ENCODE results near the gene PLP2. TPM values are rescaled to one million over a fixed set of nuclear protein-coding genes. Genes with fewer than 3 reads are reported as not detected.
A peak's percentile ranks its signal among the peaks of the same experiment; 100 is the strongest.
"Not testable (repeated sequence)": the region's sequence is repeated elsewhere in the genome, so short reads cannot be mapped to it uniquely, and the experiment has no call there.

PLP2 gene, protein sequence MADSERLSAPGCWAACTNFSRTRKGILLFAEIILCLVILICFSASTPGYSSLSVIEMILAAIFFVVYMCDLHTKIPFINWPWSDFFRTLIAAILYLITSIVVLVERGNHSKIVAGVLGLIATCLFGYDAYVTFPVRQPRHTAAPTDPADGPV
- 10 to 100 TPM; 29.3 to 69.7 (median 34.8) TPM for total RNA-seq
- 37.9 TPM for total RNA-seq (2013)

DNA sequence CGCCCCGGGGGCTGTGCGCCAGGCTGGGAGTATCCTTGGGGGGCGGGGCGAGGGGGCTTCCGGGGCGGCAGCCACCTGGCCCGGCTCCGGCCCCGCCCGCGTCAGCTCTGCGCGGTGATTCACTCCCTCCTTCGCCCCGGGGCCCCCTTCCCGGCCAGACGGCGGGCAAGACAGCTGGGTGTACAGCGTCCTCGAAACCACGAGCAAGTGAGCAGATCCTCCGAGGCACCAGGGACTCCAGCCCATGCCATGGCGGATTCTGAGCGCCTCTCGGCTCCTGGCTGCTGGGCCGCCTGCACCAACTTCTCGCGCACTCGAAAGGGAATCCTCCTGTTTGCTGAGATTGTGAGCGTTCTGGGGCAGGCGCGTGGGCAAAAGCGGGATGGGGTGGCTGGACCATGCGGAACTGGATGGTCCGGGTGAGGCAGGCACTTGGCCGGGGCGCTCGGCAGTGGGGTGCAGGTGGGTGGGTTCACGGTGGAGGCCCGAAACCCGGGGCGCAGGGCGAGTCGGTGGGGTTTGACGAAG is at the start of gene PLP2:
PLP2 (plus strand) TSS at position 147 of the 528 bp plus-strand sequence; CDS start at position 250, 103 bp downstream.
- H3K9me3 ChIP-seq (ENCODE audit: control insufficient read depth, insufficient read depth, low read length): no peaks in the 10 kb centered on the region
- Mint-ChIP-seq H3K36me3 (no peaks in the 10 kb centered on the region), H3K27me3 (ENCODE audit: low read depth in 2 of 2) (no peaks in the 10 kb centered on the region), H3K9me3 (no peaks in the 10 kb centered on the region), H3K4me1 (peaks cover 11 to 30% of the 10 kb centered on the region in 2 donors), H3K4me3 (peak within 1 kb of the TSS; percentile 82), H3K27ac (peak within 1 kb of the TSS; percentile 69 to 80)
- H3K4me1 ChIP-seq (ENCODE audit: control insufficient read depth, insufficient read depth, low read length): peaks cover 43% of the 10 kb centered on the region
- peaks cover 8% of the 10 kb centered on the region for H3K36me3 ChIP-seq (ENCODE audit: control insufficient read depth, insufficient read depth, low read length)
- peak within 1 kb of the TSS; percentile 70 for H3K27ac ChIP-seq (ENCODE audit: low read length)
- peak; percentile 50 to 73 for DNase-seq
- H3K4me3 ChIP-seq (ENCODE audit: low read length): peak within 1 kb of the TSS; percentile 72
- intact Hi-C loops (cut with micrococcal nuclease): no loop called here
- peak; percentile 36 to 46 (median 38) for ATAC-seq
- H3K27me3 ChIP-seq (ENCODE audit: control insufficient read depth, insufficient read depth, low read length): no peaks in the 10 kb centered on the region
- TF ChIP-seq, protein P1, sequence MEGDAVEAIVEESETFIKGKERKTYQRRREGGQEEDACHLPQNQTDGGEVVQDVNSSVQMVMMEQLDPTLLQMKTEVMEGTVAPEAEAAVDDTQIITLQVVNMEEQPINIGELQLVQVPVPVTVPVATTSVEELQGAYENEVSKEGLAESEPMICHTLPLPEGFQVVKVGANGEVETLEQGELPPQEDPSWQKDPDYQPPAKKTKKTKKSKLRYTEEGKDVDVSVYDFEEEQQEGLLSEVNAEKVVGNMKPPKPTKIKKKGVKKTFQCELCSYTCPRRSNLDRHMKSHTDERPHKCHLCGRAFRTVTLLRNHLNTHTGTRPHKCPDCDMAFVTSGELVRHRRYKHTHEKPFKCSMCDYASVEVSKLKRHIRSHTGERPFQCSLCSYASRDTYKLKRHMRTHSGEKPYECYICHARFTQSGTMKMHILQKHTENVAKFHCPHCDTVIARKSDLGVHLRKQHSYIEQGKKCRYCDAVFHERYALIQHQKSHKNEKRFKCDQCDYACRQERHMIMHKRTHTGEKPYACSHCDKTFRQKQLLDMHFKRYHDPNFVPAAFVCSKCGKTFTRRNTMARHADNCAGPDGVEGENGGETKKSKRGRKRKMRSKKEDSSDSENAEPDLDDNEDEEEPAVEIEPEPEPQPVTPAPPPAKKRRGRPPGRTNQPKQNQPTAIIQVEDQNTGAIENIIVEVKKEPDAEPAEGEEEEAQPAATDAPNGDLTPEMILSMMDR (IDR thresholded peaks at IDR 0.05): no peak
- WGBS (ENCODE audit: insufficient coverage): 0% methylated on average over 46 of the region's 46 CpGs

- Histone ChIP-seq H3K9me3 (ENCODE audit: control insufficient read depth, insufficient read depth, low read length) (no peaks in the 10 kb centered on the region), H3K27me3 (ENCODE audit: control insufficient read depth, insufficient read depth, low read length) (no peaks in the 10 kb centered on the region), H3K4me1 (ENCODE audit: control insufficient read depth, insufficient read depth, low read length) (peaks cover 23% of the 10 kb centered on the region), H3K27ac (ENCODE audit: low read length) (no peak overlapping the region), H3K36me3 (ENCODE audit: control insufficient read depth, insufficient read depth, low read length) (peaks cover 13% of the 10 kb centered on the region), H3K4me3 (ENCODE audit: low read length) (no peak overlapping the region)
- WGBS (ENCODE audit: insufficient coverage): 95% methylated on average over 5 of the region's 5 CpGs
- H3K27ac Mint-ChIP-seq: peak overlapping the region; percentile 90 to 98
- no peak for DNase-seq
- peaks cover 7 to 29% of the 10 kb centered on the region in 2 donors for H3K4me1 Mint-ChIP-seq
- intact Hi-C loops (cut with micrococcal nuclease): loop anchor here (2.0 kb wide), 1 partner anchor 44 kb away; no protein-coding TSS in a partner anchor
- H3K27me3 Mint-ChIP-seq (ENCODE audit: low read depth in 2 of 2): no peaks in the 10 kb centered on the region
- H3K9me3 Mint-ChIP-seq: no peaks in the 10 kb centered on the region
- no peaks in the 10 kb centered on the region for H3K36me3 Mint-ChIP-seq
- no peak for ATAC-seq
- TF ChIP-seq, protein P1 (IDR thresholded peaks at IDR 0.05): no peak
- H3K4me3 Mint-ChIP-seq: peak overlapping the region; percentile 93
These were observed 49.2 kb upstream of the PLP2 start for GRCh38 chrX:49122499-49122898.

DNA sequence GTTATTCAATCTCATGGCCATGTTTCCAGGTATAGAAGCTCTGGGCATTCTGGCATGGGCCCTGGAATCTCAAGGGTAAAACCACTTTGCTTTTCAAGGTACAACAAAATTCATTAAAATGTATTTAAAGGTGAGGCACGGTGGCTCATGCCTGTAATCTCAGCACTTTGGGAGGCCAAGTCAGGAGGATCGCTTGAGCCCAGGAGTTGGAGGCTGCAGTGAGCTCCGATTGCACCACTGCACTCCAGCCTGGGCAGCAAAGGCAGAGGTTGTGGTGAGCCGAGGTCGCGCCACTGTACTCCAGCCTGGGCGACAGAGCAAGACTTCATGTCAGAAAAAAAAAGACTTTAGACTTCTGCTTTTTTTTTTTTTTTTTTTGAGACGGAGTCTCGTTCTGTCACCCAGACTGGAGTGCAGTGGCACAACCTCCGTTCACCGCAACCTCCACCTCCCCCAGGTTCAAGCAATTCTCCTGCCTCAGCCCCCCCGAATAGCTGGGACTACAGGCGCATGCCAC is 43.9 kb upstream of the PLP2 start:
- H3K4me3 ChIP-seq (ENCODE audit: low read length); H3K4me1 Mint-ChIP-seq; H3K36me3 ChIP-seq (ENCODE audit: control insufficient read depth, insufficient read depth, low read length); H3K36me3 Mint-ChIP-seq; DNase-seq; H3K9me3 Mint-ChIP-seq; H3K27ac ChIP-seq (ENCODE audit: low read length); H3K27ac Mint-ChIP-seq; intact Hi-C loops (cut with micrococcal nuclease); H3K27me3 Mint-ChIP-seq (ENCODE audit: low read depth in 2 of 2); H3K9me3 ChIP-seq (ENCODE audit: control insufficient read depth, insufficient read depth, low read length); H3K4me3 Mint-ChIP-seq; H3K27me3 ChIP-seq (ENCODE audit: control insufficient read depth, insufficient read depth, low read length); ATAC-seq: not testable (repeated sequence)
- WGBS (ENCODE audit: insufficient coverage): 40% methylated on average over 6 of the region's 13 CpGs
- H3K4me1 ChIP-seq (ENCODE audit: control insufficient read depth, insufficient read depth, low read length): peaks cover 10% of the 10 kb centered on the region

GRCh38 chrX:49129427-49129826 is 42.3 kb upstream of the PLP2 start:
- H3K4me3 Mint-ChIP-seq: no peak overlapping the region
- no peak overlapping the region for H3K27ac Mint-ChIP-seq
- Histone ChIP-seq H3K4me1 (ENCODE audit: control insufficient read depth, insufficient read depth, low read length) (no peaks in the 10 kb centered on the region), H3K27ac (ENCODE audit: low read length) (no peak overlapping the region), H3K9me3 (ENCODE audit: control insufficient read depth, insufficient read depth, low read length) (no peaks in the 10 kb centered on the region), H3K4me3 (ENCODE audit: low read length) (no peak overlapping the region), H3K36me3 (ENCODE audit: control insufficient read depth, insufficient read depth, low read length) (no peaks in the 10 kb centered on the region), H3K27me3 (ENCODE audit: control insufficient read depth, insufficient read depth, low read length) (no peaks in the 10 kb centered on the region)
- intact Hi-C loops (cut with micrococcal nuclease): no loop called here
- no peaks in the 10 kb centered on the region for H3K9me3 Mint-ChIP-seq
- ATAC-seq (no peak), DNase-seq (no peak)
- TF ChIP-seq, protein P1 (IDR thresholded peaks at IDR 0.05): no peak
- 29% methylated on average over 4 of the region's 4 CpGs for WGBS (ENCODE audit: insufficient coverage)
- no peaks in the 10 kb centered on the region for H3K27me3 Mint-ChIP-seq (ENCODE audit: low read depth in 2 of 2)
- no peaks in the 10 kb centered on the region for H3K36me3 Mint-ChIP-seq
- no peaks in the 10 kb centered on the region for H3K4me1 Mint-ChIP-seq

DNA sequence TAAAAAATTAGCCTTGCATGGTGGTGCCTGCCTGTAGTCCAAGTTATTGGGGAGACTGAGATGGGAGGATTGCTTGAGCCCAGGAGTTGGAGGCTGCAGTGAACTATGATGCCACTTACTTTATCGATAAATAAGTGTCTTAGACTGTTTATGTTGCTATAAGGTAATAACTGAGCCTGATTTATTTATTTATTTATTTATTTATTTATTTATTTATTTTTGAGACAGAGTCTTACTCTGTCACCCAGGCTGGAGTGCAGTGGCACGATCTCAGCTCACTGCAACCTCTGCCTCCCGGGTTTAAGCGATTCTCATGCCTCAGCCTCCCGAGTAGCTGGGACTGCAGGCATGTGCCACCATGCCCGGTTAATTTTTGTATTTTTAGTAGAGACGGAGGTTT is 39.4 kb upstream of the PLP2 start:
- H3K27me3 Mint-ChIP-seq (ENCODE audit: low read depth in 2 of 2); H3K9me3 Mint-ChIP-seq; H3K36me3 ChIP-seq (ENCODE audit: control insufficient read depth, insufficient read depth, low read length); intact Hi-C loops (cut with micrococcal nuclease); DNase-seq; H3K36me3 Mint-ChIP-seq; ATAC-seq; H3K4me3 Mint-ChIP-seq; H3K4me3 ChIP-seq (ENCODE audit: low read length); H3K27me3 ChIP-seq (ENCODE audit: control insufficient read depth, insufficient read depth, low read length); H3K9me3 ChIP-seq (ENCODE audit: control insufficient read depth, insufficient read depth, low read length); H3K27ac Mint-ChIP-seq; H3K4me1 ChIP-seq (ENCODE audit: control insufficient read depth, insufficient read depth, low read length); H3K27ac ChIP-seq (ENCODE audit: low read length); H3K4me1 Mint-ChIP-seq: not testable (repeated sequence)
- 97% methylated on average over 5 of the region's 7 CpGs for WGBS (ENCODE audit: insufficient coverage)

Measured in natural killer cell (primary cell).